ENCODE data around the gene GMDS. TPM values are rescaled to one million over a fixed set of nuclear protein-coding genes. Genes with fewer than 3 reads are reported as not detected.
A peak's percentile ranks its signal among the peaks of the same experiment; 100 is the strongest.

Gene GMDS
- total and polyA plus RNA-seq, 2 donors (not counting 3 experiments of a cell fraction or from before 2014, with no cell fraction given) = 9.8 to 23.5 TPM

GRCh38 chr6:2188856-2189384, 56.5 kb downstream of the GMDS start:
- dilution Hi-C loops (cut with MboI; ENCODE audit: extremely low pct_ligation_motif_present, low sequenced_read_pairs) (no loop called here), intact Hi-C loops (cut with micrococcal nuclease) (no loop called here)
- no peak overlapping the region for H2AFZ ChIP-seq (ENCODE audit: low read depth, low read length)
- no peaks in the 10 kb centered on the region for H3K27me3 ChIP-seq (ENCODE audit: control insufficient read depth in 2 of 2, insufficient read depth in 2 of 2, low read length in 2 of 2)
- no peaks in the 10 kb centered on the region for H3K79me2 ChIP-seq (ENCODE audit: control insufficient read depth, insufficient read depth, low read length)
- H4K20me1 ChIP-seq (replicated peaks; ENCODE audit: control insufficient read depth, extremely low read depth, insufficient read depth, low read length) = no peaks in the 10 kb centered on the region
- FAIRE-seq = no peak
- H3K4me2 ChIP-seq (ENCODE audit: insufficient read depth, low read length) = no peak overlapping the region
- BruUV-seq (replicated peaks) = no TSS peak
- H3K9ac ChIP-seq (replicated peaks; ENCODE audit: extremely low read depth, insufficient read depth, low read length) = no peak overlapping the region
- peaks cover 9% of the 10 kb centered on the region for H3K4me1 ChIP-seq (ENCODE audit: control insufficient read depth, extremely low read depth, insufficient read depth, low read length)
- H3K4me3 ChIP-seq (replicated peaks in 1 of 3; ENCODE audit: insufficient read depth in 1 of 3, low read depth in 1 of 3, low read length in 3 of 3) = no peak overlapping the region
- DNase-seq (ENCODE audit: low read depth, low spot score) = peak; percentile 72
- POLR2A ChIA-PET = interaction anchor here (0.8 kb wide), 1 partner anchor 13 kb away, joined by 4 read pairs; no protein-coding TSS in a partner anchor
- H3K9me1 ChIP-seq (replicated peaks; ENCODE audit: control insufficient read depth, extremely low read depth, insufficient read depth, low read length) = no peaks in the 10 kb centered on the region
- H3K9me3 ChIP-seq (replicated peaks; ENCODE audit: control insufficient read depth, insufficient read depth, low read length) = no peaks in the 10 kb centered on the region
- TF ChIP-seq JUN (IDR thresholded peaks at IDR 0.05; ENCODE audit: borderline replicate concordance, insufficient read depth, insufficient read length, low read depth) (no peak), POLR2A (IDR thresholded peaks at IDR 0.05; ENCODE audit: low read depth, low read length) (no peak), GATA2 (IDR thresholded peaks at IDR 0.05; ENCODE audit: insufficient read depth, insufficient read length, low read depth, low read length) (no peak), POLR2AphosphoS5 (IDR thresholded peaks at IDR 0.05; ENCODE audit: insufficient read depth, low read depth, low read length) (no peak)
- no peaks in the 10 kb centered on the region for H3K36me3 ChIP-seq (ENCODE audit: control insufficient read depth in 2 of 2, extremely low read depth in 1 of 2, insufficient read depth in 2 of 2, low read length in 2 of 2)
- CTCF ChIA-PET = no interaction called here
- H3K27ac ChIP-seq (ENCODE audit: insufficient read depth, low read depth, low read length) = no peak overlapping the region

- no peaks in the 10 kb centered on the region for H3K9me3 ChIP-seq (replicated peaks; ENCODE audit: control insufficient read depth, insufficient read depth, low read length)
- intact Hi-C loops (cut with micrococcal nuclease) (no loop called here), dilution Hi-C loops (cut with MboI; ENCODE audit: extremely low pct_ligation_motif_present, low sequenced_read_pairs) (no loop called here)
- TF ChIP-seq MAX (IDR thresholded peaks at IDR 0.05; ENCODE audit: insufficient read depth, insufficient read length) (no peak), JUN (IDR thresholded peaks at IDR 0.05; ENCODE audit: borderline replicate concordance, insufficient read depth, insufficient read length, low read depth) (no peak), MYC (IDR thresholded peaks at IDR 0.05; ENCODE audit: low read depth, low read length) (no peak), POLR2AphosphoS5 (IDR thresholded peaks at IDR 0.05; ENCODE audit: insufficient read depth, low read depth, low read length) (no peak), POLR2A (IDR thresholded peaks at IDR 0.05; ENCODE audit: low read depth, low read length) (no peak), CTCF (IDR thresholded peaks at IDR 0.05; ENCODE audit: extremely low read depth in 1 of 2, insufficient read depth in 1 of 2, low read depth in 1 of 2, low read length in 2 of 2) (no peak), EZH2 (IDR thresholded peaks at IDR 0.05; ENCODE audit: borderline replicate concordance, low read depth, low read length, severe bottlenecking) (no peak), GATA2 (IDR thresholded peaks at IDR 0.05; ENCODE audit: insufficient read depth, insufficient read length, low read depth, low read length) (no peak), FOS (IDR thresholded peaks at IDR 0.05; ENCODE audit: borderline replicate concordance, insufficient read depth, low read length) (no peak)
- no TSS peak for BruUV-seq (replicated peaks)
- FAIRE-seq (no peak), DNase-seq (ENCODE audit: low read depth, low spot score) (no peak)
- ChIA-PET POLR2A (interaction anchor here (0.8 kb wide), 1 partner anchor 12 kb away, joined by 4 read pairs; no protein-coding TSS in a partner anchor), CTCF (interaction anchor here (1.4 kb wide), 1 partner anchor 8 kb away, joined by 3 read pairs; no protein-coding TSS in a partner anchor)
- H3K36me3 ChIP-seq (ENCODE audit: control insufficient read depth in 2 of 2, extremely low read depth in 1 of 2, insufficient read depth in 2 of 2, low read length in 2 of 2) = no peaks in the 10 kb centered on the region
- no peak overlapping the region for H3K9ac ChIP-seq (replicated peaks; ENCODE audit: extremely low read depth, insufficient read depth, low read length)
- H3K4me3 ChIP-seq (replicated peaks in 1 of 3; ENCODE audit: insufficient read depth in 1 of 3, low read depth in 1 of 3, low read length in 3 of 3) = no peak overlapping the region
- H3K9me1 ChIP-seq (replicated peaks; ENCODE audit: control insufficient read depth, extremely low read depth, insufficient read depth, low read length) = no peaks in the 10 kb centered on the region
- no peak overlapping the region for H3K4me2 ChIP-seq (ENCODE audit: insufficient read depth, low read length)
- no peak overlapping the region for H2AFZ ChIP-seq (ENCODE audit: low read depth, low read length)
- no peaks in the 10 kb centered on the region for H3K27me3 ChIP-seq (ENCODE audit: control insufficient read depth in 2 of 2, insufficient read depth in 2 of 2, low read length in 2 of 2)
- peaks cover 9% of the 10 kb centered on the region for H3K4me1 ChIP-seq (ENCODE audit: control insufficient read depth, extremely low read depth, insufficient read depth, low read length)
- no peaks in the 10 kb centered on the region for H3K79me2 ChIP-seq (ENCODE audit: control insufficient read depth, insufficient read depth, low read length)
- H4K20me1 ChIP-seq (replicated peaks; ENCODE audit: control insufficient read depth, extremely low read depth, insufficient read depth, low read length) = no peaks in the 10 kb centered on the region
- H3K27ac ChIP-seq (ENCODE audit: insufficient read depth, low read depth, low read length) = no peak overlapping the region
Observed at GRCh38 chr6:2188397-2188796, 57.0 kb downstream of the GMDS start.

All from endothelial cell of umbilical vein (primary cell).